ENCODE results near the gene SLCO2B1.
"Not testable (repeated sequence)": the region's sequence is repeated elsewhere in the genome, so short reads cannot be mapped to it uniquely, and the experiment has no call there.

Gene SLCO2B1, protein sequence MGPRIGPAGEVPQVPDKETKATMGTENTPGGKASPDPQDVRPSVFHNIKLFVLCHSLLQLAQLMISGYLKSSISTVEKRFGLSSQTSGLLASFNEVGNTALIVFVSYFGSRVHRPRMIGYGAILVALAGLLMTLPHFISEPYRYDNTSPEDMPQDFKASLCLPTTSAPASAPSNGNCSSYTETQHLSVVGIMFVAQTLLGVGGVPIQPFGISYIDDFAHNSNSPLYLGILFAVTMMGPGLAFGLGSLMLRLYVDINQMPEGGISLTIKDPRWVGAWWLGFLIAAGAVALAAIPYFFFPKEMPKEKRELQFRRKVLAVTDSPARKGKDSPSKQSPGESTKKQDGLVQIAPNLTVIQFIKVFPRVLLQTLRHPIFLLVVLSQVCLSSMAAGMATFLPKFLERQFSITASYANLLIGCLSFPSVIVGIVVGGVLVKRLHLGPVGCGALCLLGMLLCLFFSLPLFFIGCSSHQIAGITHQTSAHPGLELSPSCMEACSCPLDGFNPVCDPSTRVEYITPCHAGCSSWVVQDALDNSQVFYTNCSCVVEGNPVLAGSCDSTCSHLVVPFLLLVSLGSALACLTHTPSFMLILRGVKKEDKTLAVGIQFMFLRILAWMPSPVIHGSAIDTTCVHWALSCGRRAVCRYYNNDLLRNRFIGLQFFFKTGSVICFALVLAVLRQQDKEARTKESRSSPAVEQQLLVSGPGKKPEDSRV

DNA sequence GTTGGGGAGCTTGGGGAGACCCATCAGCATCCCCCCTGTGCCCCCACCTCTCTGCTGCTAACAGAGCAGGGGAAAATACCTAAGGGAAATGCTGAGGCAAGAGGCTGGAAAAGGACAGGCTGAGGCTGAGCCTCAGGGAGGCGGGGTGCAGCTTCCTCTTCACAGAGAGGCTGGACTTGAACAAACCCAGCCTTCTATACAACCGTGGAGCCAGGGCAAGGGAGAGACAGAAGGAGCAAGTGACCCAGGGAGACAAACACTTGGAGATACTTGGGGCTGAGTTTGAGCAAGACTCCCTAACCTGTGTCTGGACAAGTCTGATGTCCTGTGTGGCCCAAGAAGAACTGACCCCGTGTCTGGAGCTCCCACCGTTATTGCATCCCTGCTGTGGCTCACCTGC lies at the start of gene SLCO2B1:
Gene SLCO2B1 (plus strand): TSS at position 229 of the 400 bp plus-strand sequence. CDS start 275 bp downstream, outside the sequence.
- no peak for DNase-seq

DNA sequence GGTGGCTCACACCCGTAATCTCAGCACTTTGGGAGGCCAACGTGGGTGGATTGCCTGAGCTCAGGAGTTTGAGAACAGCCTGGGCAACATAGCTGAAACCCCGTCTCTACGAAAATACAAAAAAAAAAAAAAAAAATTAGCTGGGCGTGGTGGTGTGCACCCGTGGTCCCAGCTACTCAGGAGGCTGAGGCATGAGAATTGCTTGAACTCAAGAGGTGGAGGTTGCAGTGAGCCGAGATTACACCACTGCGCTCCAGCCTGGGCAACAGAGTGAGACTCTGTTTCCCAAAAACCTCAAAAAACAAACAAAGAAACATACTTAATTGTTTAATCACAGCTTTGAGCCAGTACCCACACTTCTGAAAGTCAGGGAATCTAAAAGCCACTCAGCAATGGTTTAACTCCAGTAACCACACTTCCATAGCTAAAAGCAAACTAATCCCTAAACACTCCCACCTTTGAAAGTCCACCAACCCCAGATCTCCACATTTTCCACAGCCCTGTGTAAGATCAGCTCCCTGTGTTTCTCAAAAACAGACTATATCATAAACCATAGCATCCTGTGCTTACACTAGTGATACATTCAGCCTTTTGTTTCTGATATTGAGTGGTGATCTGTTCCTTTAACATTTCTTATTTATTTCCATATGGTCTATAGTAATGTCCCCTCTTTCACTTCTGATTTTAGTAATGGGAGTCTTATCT lies 49.3 kb upstream of the SLCO2B1 start:
- no peak for DNase-seq

DNA sequence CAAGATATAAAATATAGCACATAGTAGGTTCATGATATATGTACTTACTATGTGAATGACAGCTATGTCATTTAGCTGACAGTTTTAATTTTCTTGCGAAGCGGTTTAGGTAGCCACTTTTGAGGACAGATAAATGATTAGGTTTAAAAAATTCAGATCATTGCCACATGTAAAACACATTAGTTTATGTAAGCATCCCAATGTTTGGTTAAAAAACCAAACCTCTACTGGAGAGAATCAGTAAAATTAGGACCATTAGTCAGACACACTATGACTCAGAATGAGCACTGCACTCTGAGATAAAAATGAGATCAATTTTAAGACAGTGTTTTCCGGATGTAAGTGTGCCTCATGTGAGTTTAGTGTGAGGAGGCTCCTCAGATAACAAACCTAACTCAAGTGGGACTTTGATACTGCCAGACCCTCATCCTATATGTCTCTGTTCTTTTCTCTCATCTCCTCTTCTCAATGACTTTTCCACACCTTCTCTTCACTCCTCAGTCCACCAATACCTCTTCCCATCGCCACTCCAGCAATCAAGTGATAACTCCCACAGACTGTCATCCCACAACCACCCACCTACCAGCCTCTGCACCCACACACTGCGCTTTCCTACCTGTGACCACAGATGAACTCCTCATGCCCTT lies 47.4 kb upstream of the SLCO2B1 start:
- DNase-seq: no peak

DNA sequence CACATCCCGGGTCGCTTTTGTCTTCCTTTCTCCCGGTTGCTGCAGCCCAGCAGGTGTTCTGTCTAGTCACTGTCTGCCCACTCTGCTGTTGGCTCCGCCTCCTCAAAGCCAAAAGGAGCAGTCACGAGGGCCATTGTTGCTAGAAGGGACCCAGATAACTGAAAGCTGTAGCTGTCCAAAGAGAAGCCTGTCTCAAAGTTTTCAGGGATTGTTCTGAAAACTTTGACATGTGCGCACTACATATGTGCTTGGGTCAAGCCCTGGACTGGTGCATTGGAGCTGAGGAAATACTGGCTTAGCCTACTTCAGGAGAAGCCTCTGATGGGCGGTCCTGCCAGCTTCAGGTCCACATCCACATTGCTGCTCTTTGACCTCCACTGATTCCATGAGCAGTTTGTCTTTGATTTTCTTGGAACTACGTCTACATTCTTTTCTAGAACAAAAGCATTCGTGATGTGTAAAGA lies 45.4 kb upstream of the SLCO2B1 start:
- no peak for DNase-seq

DNA sequence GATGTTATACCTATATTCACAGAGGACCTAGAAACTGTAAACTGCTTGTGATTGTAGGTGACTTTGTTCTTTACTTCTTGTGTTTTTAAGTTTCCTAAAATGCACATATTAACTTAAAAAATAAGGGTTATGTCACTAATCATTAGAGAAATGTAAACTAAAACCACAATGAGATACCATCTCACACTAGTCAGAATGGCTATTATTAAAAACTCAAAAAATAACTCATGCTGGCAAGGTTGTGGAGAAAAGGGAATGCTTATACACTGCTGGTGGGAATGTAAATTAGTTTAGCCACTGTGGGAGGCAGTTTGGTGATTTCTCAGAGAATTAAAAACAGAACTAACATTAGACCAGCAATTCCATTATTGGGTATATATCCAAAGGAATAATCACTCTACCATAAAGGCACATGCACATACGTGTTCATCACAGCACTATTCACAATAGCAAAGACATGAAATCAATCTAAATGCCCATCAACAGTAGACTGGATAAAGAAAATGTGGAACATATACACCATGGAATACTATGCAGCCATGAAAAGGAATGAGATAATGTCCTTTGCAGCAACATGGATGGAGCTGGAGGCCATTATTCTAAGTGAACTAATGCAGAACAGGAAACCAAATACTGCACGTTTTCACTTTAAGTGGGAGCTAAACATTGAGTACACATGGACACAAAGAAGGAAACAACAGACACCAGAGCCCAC lies 44.8 kb upstream of the SLCO2B1 start:
- DNase-seq: not testable (repeated sequence)

DNA sequence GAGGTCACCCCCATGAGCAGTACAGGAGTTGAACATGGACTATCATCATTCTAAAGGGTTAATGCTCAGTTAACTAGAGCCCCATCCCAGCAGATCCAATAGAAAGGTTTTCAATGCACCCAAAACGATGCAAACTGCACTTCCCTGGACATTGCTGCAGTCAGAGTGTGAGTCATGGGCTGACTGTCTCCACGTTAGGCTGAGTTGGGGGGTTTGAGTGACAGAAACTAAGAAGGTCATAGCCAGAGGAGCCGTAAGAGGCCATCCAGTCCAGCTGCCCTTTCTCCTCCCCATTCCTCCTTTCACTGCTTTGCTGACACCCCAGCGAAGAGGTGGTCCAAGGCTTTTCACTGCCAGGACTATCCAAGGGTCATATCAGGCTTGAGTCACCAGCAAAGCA lies 43.7 kb upstream of the SLCO2B1 start:
- no peak for DNase-seq

DNA sequence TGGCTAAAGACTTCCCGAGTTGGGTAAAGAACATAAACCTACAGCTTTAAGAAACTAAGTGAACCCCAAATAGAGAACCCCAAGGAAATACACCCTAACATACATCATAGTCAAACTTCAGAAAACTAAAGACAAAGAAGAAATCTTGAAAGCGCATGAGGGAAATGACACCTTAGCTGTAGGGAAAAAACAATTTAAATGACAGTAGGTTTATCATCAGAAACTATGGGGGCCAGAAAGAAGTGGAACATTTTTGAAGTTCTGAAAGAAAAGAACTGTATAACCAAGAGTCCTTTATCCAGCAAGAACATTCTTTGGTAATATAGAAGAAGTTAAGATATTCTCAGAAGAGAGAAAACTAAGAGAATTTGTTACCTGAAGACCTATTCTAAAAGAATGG lies 38.7 kb upstream of the SLCO2B1 start:
- no peak for DNase-seq

DNA sequence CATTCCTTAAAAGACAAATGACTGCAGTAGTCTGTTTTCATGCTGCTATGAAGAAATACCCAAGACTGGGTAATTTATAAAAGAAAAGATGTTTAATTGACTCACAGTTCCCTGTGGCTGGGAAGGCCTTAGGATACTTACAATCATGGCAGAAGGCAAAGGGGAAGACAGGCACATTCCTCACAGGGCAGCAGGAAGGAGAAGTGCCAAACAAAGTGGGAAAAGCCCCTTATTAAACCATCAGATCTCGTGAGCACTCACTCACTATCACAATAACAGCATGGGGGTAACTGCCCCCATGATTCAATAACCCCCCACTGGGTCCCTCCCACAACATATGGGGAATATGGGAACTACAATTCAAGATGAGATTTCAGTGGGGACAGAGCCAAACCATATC lies 37.9 kb upstream of the SLCO2B1 start:
- DNase-seq: no peak

DNA sequence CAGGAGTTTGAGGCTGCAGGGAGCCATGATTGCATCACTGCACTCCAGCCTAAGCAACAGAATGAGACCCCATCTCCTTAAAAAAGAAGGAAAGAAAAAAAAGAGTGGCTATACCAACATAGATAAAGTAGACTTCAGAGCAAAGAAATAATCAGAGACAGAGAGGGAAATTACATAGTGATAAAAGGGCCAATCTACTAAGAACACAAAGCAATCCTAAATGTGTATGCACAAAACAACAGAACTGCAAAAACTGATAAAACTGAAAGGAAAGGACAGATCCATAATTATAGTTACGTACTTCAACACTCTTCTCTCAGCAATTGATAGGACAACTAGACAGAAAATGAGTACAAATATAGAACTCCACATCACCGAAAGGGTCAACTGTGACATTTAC lies 36.4 kb upstream of the SLCO2B1 start:
- no peak for DNase-seq

DNA sequence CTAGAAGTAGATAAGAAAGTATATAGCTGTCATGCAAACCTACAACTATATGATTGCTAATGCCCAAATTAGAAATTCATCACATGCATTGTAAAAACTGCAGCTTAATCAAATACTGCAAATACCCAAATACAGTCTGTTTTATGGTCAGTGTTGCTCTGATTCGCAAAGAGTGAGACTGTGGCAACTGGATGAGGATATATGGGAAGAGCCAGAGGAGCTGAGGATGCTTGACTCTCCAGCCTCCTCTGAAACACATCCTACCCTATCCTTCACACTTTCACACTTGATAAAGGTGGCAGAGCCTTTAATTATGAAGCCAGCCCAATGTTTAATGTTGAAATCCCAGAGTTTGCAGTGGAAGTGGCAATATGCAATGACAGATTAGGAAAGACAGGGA lies 32.3 kb upstream of the SLCO2B1 start:
- DNase-seq: no peak

DNA sequence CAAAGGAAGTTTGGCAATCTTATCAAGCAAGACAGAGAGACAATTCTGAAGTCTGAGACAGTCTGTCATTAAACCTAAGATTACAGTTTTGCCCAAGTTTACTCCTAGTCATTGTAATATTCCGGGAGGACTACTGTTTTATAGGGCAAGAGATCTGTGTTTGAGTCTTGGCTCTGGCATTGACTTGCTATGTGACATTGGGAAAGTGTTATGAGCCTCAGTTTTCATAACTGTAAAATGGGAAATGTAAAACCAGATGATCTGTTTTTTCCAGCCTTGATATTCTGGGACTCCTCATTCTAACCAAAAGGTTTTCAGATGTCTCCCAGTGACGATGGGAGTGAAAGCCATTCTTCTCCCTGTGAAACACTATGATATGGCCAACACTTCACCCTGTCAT lies 24.3 kb upstream of the SLCO2B1 start:
- no peak for DNase-seq

DNA sequence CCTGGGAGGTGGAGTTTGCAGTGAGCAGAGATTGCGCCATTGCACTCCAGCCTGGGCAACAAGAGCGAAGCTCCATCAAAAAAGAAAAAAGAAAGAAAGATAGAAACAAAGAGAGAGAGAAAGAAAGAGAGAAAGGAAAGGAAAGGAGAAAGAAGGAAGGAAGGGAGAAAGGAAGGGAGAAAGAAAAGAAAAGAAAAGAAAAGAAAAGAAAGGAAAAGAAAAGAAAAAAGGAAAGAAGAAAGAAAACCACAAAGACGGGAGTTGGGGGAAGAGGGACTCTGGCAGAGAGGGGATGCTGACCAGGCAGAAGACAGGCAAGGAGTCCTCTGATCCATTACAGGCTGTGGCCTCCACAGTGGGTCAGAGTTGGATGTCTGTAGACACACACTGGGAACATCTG lies 18.8 kb upstream of the SLCO2B1 start:
- DNase-seq: no peak

DNA sequence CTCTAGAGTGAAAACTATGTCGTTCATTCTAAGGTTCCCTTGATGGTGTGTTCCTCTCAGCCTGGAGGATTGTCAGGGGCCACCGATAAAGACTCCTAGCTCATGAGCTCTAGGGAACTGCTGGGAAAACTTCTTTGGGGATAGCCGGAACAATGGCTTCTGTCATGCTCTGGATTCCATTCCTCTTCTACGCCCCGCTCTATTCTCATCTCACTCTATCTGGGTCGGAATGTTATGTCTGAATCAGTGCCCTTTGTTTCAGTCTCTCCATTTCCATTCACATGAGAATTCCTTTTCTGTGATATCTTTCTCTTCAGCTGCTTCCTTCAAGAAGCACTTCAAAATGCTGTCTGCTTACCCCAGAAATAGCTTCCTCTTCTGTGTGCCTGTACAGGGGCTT lies 16.9 kb upstream of the SLCO2B1 start:
- no peak for DNase-seq

DNA sequence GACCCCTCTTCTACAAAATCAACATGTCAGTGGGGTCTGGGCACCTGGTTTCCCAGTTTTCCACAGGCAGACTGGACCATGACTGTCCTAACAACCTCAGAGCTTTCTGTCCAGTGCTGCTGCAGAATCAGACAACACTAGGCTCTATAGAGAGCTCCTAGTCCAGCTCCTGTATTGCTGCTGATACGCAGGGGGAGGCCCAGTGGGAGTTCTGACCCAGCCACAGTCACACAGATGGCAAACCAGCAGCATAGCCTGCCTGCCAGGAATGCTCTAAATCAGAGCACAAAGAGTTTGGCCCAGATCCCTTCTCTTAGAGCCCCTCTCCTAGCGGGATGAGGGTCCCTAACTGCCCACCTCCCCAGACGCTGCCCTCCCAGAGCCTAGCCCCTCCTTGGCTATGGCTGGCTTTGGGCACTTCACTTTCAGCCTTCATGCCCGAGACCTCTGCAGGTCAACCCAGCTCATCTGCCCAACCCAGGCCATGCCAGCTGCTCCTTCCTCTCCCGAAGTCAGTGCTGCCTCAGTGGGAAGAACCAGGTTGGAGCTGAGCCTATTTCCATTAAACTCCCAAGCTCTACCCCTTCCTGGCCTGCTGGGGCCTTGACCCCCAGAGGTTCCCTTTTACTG lies 15.8 kb upstream of the SLCO2B1 start:
- DNase-seq: no peak

DNA sequence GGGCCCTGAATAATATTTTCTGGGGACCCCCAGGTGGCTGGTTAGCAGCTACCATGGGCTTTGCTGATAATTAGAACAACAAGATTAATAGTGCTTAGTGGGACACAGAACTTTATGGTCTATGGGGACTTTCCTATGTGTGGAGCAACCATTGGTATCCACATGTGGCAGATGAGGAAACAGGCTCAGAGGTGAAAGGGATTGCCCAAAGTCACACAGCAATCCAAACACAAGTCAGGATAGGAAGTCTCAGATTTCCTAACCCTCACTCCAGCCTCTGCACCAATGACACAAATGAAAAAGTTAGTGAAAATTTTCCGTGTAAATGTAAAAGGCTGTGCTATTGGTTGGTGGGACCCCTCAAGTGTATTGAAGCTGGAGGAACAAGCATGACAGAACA lies 15.3 kb upstream of the SLCO2B1 start:
- no peak for DNase-seq

DNA sequence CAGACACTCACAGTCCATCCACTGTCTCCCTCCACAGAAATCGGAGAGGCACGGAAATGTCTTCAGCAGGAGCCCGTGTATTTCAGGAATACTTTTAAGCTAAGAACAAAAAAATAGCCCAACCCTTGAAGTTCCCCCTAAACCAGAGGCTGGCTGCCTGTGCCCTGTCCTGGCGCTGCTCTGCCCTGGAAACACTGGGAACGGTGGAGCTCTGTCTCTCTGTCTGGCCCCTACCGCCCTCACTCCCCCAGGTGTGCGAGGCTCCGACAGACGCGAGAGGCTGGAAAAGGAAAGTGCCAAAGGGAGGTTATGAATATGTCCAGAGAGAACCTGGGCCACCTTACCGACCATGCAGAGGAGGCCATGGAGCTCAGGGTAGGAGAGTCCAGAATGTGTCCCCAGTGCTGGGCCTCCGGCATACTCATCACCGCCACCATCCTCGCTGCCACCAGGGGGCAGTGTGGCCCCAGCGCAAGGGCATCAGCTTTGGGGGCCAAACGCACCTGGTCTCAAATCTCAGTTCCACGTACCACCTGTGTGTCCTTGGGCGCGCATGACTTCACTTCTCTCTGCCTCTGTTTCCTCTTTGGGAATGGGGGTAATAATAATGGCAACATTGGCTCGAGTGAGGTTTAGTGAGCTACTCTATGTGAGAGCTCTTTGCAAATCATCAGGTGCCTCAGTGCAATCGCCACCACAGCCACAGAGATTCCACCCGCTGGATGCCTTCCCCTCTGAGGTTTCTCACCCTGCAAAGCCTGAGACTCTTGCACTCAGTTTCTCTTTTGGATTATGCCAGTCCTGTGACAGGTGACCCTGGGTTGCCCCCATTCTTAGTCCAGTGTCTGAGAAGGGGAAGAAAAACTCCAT lies 10.4 kb upstream of the SLCO2B1 start:
- no peak for DNase-seq

DNA sequence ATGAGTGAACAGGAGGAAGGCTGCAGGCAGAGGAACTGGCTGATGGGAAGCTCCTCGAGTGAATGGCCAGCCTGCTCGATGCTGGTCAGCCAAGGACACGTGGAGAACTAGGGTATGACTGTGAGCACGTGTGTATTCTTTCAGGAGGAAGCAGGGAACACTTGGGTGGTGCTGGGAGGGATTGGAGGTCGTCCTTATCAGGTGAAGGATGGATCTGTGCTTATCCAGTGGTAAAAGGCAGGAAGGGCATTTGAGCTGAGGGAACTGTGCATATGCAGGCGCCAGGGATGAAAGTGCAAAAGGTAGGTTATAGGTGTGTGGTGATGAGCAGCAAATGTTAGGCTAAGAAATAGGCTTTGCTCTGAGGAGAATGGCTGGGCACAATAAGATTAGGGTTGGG lies 9.7 kb upstream of the SLCO2B1 start:
- DNase-seq: no peak

DNA sequence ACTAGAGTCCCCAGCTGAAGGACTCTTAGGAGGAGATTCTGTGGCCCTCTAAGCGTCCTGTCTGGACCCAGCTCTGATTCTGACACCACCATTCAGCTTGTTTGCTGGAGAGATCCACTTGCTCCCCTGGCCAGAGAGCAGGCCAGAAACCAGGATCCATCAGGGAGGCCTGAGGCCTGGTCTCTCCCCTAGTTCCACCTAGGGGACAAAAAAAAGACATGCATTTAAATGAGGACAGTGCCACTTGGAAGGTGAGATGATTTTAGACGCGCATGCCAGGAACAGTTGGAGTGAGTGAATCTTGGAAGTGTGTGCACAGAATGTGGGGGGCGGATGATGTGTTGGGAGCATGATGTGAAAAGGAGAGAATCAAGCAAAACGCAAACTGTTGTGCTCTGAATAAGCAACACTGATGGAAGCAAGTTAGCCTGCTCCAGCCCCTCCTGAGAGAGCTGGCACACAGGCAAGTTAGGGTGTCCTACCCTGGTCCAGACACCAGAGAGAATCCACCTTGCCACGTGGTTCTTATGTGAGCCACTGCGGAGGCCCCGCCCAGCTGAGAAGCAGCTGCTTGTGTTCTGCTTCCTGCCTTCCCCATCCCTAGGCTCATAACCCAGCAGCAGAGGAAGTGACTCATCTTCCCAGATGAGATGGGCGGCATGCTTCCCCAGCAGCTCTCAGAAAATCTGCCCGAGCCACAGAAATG lies 8.0 kb upstream of the SLCO2B1 start:
- DNase-seq: no peak

DNA sequence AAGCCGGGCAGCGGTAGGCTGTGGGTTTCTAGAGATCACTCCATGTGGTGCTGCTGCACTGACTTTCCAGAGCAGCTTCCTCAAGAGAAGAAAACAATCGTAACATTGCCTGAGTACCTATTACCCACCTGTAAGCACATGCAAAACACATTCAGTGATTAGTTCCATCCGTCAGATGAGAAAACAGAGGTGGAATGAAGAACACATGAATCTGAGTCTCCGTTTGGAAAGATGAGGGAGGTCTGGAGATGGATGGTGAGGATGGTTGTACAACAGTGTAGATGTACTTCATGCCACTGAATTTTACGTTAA lies 7.5 kb upstream of the SLCO2B1 start:
- DNase-seq: no peak

DNA sequence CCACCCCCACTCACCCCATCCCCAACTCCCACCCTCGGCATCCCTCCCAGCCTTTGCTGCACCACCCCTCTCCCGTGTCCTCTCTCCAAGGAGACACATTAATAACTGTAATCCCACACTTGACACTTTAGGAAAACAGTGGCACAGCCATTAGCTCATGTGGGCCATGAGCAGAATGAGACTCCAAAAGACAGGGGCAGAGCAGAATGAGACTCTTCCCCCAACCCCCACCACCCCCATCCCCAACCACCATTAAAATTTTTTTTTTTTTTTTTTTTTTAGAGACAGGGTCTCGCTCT lies 6.2 kb upstream of the SLCO2B1 start:
- DNase-seq: no peak

All from DMS 273 treated with DMSO at 0.1 percent for 48 hours (cell line).